Coronary artery (tissue), 2 donors: ENCODE measurements around the gene HOXC6.
A peak's percentile ranks its signal among the peaks of the same experiment; 100 is the strongest.

ENCODE experiments used
- DNase-seq: peaks from one replicate; pipeline ENCODE4 v3.0.0-alpha.2; 2017; ENCODE audit warnings: low spot score
- H3K27ac ChIP-seq, 2 donors: fragments of 200-600 bp; sonication (generic); one replicate each; pipeline ENCODE4 v1.5.1; 2016 to 2019
- H3K4me3 ChIP-seq: fragments of 200-600 bp; sonication (generic); 2 replicates; pipeline ENCODE4 v1.5.1; 2016; ENCODE audit warnings: mild to moderate bottlenecking, moderate library complexity
- TF ChIP-seq, protein P1 (sequence below): fragments of 200-600 bp; sonication (generic); IDR thresholded peaks from one replicate; pipeline ENCODE4 v1.5.1; 2019; ENCODE audit warnings: antibody characterized with exemption

Gene HOXC6

GRCh38 chr12:53986686-53987483 is 41.4 kb upstream of the HOXC6 start:
- TF ChIP-seq, protein P1, sequence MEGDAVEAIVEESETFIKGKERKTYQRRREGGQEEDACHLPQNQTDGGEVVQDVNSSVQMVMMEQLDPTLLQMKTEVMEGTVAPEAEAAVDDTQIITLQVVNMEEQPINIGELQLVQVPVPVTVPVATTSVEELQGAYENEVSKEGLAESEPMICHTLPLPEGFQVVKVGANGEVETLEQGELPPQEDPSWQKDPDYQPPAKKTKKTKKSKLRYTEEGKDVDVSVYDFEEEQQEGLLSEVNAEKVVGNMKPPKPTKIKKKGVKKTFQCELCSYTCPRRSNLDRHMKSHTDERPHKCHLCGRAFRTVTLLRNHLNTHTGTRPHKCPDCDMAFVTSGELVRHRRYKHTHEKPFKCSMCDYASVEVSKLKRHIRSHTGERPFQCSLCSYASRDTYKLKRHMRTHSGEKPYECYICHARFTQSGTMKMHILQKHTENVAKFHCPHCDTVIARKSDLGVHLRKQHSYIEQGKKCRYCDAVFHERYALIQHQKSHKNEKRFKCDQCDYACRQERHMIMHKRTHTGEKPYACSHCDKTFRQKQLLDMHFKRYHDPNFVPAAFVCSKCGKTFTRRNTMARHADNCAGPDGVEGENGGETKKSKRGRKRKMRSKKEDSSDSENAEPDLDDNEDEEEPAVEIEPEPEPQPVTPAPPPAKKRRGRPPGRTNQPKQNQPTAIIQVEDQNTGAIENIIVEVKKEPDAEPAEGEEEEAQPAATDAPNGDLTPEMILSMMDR: no peak
- no peak for DNase-seq
- H3K27ac ChIP-seq: no peak overlapping the region
- no peak overlapping the region for H3K4me3 ChIP-seq

- TF ChIP-seq, protein P1: no peak
- Histone ChIP-seq H3K4me3 (no peak overlapping the region), H3K27ac (no peak overlapping the region)
- no peak for DNase-seq
These were observed 40.4 kb upstream of the HOXC6 start for GRCh38 chr12:53987787-53988230.

DNA sequence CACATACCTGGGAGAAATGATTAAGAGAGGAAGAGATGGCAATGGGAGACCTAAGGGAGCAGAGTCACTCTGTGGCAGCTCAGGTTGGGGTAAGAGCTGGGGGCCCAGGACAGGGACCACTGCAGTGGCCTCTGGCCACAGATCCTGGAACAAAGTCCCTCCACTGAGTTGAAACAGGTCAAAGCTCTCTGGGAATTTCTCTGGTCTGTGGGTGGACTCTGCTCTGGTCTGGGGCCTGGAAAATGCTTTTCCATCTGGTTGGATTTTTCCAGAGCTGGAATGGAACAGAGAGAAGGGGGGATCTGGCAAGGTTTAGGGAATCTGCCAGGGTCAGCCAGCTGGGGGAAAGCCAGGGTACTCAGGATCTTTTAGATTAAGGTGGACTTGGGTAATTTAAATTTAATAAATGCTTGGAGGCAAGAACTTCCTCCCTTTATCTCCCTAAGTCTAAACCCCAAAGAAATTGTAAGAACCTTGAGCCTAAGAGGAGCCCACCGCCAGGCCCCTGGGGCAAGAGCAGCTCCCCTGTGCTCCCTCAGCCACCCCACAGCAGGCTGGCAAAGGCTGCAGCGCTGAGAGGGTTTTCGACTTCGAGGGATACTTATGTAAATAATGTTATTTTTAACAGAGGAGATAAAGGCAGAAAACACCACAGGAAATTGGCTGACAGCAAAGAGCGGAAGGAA is 39.6 kb upstream of the HOXC6 start:
- DNase-seq: no peak
- Histone ChIP-seq H3K27ac (no peak overlapping the region), H3K4me3 (no peak overlapping the region)
- TF ChIP-seq, protein P1: no peak

DNA sequence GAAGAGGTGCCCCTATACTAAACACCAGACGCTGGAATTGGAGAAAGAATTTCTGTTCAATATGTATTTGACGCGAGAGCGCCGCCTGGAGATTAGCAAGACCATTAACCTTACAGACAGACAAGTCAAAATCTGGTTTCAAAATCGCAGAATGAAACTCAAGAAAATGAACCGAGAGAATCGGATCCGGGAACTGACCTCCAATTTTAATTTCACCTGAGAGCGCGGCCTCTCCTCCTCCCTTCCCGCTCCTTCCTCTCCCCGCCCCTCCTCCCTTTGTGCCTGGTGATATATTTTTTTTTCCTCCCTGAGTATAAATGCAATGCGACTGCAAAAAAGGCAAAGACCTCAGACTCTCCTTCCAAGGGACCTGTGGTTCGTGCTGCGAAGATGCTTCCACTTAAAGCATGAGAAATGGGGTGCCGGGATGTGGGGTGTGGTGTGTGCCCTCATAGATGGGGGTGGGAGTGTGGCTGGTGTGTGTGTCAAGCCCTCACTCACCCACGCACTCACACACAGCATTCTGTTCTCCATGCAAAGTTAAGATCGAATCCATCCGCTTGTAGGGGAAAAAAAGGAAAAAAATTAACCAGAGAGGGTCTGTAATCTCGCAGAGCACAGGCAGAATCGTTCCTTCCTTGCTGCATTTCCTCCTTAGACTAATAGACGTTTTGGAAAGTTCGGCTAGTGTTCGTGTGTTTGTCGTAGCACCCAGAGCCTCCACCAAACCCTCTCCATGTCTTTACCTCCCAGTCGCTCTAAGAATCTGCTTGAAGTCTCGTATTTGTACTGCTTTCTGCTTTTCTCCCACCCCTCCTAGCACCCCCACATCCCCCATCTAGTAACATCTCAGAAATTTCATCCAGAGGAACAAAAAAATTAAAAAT is 38.8 kb upstream of the HOXC6 start:
- Histone ChIP-seq H3K27ac (no peak overlapping the region), H3K4me3 (peak overlapping the region; percentile 31)
- TF ChIP-seq, protein P1: no peak
- DNase-seq: no peak

DNA sequence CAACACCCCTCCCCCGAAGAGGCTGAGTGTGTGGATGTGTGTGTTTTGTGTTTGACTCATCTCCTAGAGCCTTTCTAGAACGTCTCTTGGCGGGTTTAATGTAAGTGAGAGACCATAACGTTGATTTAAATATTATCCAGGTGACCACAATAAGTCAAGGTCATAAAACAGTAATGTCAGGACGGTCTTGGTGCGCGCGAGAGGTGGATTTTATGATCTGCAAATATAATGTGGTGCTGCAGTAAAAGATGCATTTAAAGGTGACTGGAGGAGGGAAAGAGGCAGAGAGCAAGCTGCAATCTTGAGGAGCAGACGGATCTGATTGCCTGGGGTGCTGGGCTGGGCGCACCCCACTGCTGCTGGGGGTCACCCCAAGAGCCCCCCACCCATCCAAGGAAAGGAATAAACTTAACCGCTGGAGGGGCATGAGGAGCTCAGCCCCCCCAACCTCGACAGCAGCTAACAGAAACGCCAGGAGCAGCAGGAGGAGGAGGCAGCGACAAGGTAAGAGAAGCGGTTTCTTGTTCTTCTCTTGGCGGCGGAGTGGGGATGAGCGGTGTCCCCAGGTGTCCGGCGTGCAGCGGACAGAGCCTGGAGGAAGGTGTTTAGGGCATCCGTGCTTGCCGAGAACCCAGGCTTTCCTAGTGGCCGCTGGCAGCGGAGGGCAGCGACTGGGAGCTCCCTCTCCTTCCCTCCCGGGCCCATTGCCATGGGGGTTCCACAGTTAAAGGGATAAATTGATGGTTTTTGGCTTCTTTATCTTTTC is 37.7 kb upstream of the HOXC6 start:
- H3K27ac ChIP-seq: no peak overlapping the region

GRCh38 chr12:53991077-53991460 is 37.2 kb upstream of the HOXC6 start:
- no peak for DNase-seq
- Histone ChIP-seq H3K27ac (no peak overlapping the region), H3K4me3 (no peak overlapping the region)
- TF ChIP-seq, protein P1: no peak

More for the DNA sequence above, 37.7 kb upstream of the HOXC6 start:
- no peak for DNase-seq
- TF ChIP-seq, protein P1: no peak
- H3K4me3 ChIP-seq: no peak overlapping the region
